ENCODE data around the gene ARHGEF17.

DNA sequence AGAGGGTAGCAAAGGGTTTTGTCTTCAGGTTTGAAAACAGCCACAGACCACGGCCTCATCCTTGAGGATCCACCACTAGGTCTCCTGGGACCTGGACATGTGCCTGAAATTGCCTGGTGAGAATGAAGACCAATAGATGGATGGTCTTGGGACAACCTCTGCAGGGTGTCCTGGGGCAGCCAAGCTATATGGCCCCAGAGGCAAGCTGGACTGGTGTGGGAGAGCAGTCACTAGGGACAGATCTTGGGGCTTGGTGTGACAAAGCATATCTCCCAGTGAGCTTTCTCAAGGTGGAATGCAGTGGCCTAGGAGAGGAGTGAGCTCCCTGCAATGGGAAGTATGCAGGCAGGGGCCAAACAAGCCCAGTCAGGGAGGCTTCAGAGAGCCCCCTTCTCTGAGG, 22.4 kb upstream of the ARHGEF17 start:
- TF ChIP-seq, protein P1, sequence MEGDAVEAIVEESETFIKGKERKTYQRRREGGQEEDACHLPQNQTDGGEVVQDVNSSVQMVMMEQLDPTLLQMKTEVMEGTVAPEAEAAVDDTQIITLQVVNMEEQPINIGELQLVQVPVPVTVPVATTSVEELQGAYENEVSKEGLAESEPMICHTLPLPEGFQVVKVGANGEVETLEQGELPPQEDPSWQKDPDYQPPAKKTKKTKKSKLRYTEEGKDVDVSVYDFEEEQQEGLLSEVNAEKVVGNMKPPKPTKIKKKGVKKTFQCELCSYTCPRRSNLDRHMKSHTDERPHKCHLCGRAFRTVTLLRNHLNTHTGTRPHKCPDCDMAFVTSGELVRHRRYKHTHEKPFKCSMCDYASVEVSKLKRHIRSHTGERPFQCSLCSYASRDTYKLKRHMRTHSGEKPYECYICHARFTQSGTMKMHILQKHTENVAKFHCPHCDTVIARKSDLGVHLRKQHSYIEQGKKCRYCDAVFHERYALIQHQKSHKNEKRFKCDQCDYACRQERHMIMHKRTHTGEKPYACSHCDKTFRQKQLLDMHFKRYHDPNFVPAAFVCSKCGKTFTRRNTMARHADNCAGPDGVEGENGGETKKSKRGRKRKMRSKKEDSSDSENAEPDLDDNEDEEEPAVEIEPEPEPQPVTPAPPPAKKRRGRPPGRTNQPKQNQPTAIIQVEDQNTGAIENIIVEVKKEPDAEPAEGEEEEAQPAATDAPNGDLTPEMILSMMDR (IDR thresholded peaks at IDR 0.05): no peak
- no peak for TF ChIP-seq POLR2A (IDR thresholded peaks at IDR 0.05)

Measured in lower leg skin (tissue), 3 donors.